HG02852 (cell line): ENCODE measurements around the gene PLEKHA6.

ENCODE experiments used
- ATAC-seq: cut with Tn5 transposase; IDR thresholded peaks from one replicate; pipeline ENCODE4 v1.9.1; 2021; ENCODE audit warnings: mild to moderate bottlenecking, moderate library complexity; ENCODE audit not compliant: unreplicated experiment

Gene PLEKHA6

GRCh38 chr1:204218552-204218951 lies 141.2 kb downstream of the PLEKHA6 start:
- no peak for ATAC-seq

- no peak for ATAC-seq
Measured at GRCh38 chr1:204217648-204218000, 142.1 kb downstream of the PLEKHA6 start.

GRCh38 chr1:204216880-204217647 lies 142.7 kb downstream of the PLEKHA6 start:
- no peak for ATAC-seq

GRCh38 chr1:204216236-204216635 lies 143.5 kb downstream of the PLEKHA6 start:
- ATAC-seq = no peak

GRCh38 chr1:204213668-204214662 lies 145.8 kb downstream of the PLEKHA6 start, which contains the start of gene GOLT1A:
Gene GOLT1A (minus strand): TSS chr1:204213988. CDS start chr1:204213906, 82 bp downstream.
- no peak for ATAC-seq

DNA sequence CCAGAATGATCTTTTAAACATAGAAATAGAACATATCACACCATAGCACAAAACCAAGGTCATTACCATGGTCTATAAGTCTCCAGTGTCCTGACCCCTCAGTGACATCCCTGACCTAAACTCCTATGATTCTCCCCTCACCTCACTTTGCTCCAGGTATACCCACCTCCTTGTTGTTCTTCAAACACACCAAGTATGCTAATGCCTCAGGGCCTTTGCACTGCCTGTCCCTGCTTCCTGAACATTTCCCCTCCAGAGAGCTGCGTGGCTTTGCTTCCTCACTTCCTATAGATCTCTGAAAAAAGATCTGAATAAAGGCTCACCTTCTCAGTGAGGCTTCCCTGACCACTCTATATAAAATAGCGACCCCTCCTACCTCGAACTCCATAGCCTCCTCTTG lies 147.0 kb downstream of the PLEKHA6 start:
- no peak for ATAC-seq

DNA sequence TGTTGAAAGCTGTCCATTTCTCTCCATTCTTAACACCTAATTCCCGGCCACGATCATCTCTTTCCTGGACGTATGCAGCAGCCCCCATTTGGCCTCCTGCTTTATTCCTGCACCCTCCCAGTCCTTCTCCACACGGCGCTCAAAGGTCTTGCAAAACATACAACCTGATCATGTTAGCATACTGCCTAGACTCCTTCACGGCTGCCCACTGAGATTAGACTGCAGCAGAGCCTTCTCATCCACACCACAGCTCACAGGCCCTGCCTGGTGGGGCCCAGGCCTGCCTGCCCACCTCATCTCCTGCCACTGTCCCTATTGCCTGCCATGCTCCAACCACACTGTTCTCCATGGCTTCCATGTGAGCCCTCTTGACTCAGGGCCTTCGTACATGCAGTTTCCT lies 148.7 kb downstream of the PLEKHA6 start:
- ATAC-seq = no peak

GRCh38 chr1:204207136-204207616 lies 152.6 kb downstream of the PLEKHA6 start:
- no peak for ATAC-seq

GRCh38 chr1:204206121-204206520 lies 153.6 kb downstream of the PLEKHA6 start:
- no peak for ATAC-seq

DNA sequence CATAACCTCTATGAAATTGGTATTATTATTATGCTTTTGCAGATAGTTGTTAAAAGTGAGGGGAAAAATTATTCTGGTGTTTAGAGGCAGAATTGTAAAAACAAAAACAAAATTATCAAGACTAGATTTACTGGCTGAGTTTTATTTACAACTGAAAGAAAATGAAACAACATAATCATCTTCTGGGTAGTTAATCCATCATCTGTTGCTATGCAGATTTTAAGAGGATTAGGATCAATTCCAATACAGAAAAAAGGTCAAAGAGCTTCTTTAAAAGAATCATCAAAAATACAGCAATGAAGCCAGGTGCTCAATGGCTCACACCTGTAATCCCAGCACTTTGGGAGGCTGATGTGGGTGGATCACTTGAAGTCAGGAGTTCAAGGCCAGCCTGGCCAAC lies 154.2 kb downstream of the PLEKHA6 start:
- ATAC-seq = no peak

DNA sequence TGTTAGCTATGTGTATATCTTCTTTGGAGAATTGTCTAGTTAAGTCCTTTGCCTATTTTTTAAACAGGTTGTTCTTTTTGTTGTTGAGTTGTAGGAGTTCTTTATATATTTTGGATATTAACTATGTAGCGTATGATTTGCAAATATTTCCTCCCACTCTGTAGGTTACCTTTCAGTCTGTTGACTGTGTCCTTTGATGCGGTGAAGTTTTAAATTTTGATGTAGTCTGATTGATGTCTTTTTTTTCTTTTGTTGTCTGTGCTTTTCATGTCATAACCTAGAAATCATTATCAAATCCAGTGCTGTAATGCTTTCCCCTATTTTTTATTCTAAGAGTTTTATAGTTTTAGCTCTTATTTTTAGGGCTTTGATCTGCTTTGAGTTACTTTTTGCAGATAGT lies 154.8 kb downstream of the PLEKHA6 start:
- no peak for ATAC-seq

DNA sequence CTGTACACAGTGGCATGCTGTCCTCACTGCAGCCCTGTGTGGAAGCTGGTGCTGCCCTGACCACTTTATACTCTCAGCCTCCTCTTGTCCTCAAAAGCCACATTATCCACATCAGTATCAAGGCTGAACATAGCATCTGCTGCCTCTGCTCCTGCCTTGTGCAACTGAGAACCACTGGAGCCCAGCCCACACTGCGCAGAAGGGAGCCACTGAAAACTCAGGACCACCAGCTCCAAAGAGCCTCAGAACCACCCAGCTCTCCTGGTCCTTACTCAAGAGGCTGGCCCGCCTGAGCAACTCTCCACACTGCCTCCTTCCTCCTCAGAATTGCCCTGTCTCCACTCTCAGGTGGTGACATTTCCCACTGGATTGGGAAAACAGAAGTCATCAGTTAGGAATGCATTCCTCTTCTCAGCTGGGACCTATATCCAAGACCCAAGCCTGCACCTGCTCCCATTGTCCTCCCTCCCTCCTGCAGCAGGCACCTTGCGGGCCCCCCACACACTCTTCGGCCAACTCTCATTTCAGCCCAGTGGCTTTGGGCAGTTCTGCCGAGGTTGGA lies 156.4 kb downstream of the PLEKHA6 start:
- ATAC-seq = no peak

DNA sequence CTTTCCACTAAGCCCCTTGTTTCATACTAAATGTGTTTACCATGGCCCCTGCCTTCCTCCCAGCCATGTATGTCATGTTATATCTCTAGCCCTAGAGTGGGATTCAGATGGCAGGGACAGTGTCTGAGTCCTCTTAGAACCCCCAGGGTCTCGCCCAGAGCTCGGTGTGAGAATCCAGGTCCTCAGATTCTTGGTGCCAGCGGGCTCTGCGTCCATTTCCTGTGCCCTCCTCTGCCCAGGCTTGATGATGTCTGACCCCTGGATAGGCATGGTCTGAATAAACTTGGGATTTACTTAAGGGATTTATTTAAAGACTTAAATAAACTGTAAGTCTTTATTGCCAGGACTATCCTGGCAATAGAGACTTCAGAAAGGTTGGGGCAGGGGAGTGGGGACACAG lies 157.2 kb downstream of the PLEKHA6 start:
- ATAC-seq = no peak

- ATAC-seq = no peak
Measured at GRCh38 chr1:204201348-204202040, 158.2 kb downstream of the PLEKHA6 start.

DNA sequence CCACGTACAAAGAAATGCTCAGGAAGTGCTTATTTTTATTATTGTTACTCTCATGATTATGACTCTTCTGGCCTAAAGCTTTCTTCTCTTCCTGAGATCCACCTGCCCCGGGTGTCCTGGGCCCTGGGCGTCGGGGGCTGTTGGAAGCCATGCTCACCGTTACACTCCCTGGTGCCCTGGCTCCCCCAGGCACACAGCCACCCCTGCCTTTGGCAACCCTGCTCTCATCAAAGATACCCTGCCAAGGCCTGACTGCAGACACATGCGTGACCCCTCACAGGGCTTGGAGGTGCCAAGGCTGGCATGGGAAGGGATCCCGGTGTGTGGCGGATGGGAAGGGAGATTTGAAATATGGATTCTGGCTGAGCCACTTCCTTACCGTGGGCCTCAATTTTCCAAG lies 160.2 kb downstream of the PLEKHA6 start:
- no peak for ATAC-seq

DNA sequence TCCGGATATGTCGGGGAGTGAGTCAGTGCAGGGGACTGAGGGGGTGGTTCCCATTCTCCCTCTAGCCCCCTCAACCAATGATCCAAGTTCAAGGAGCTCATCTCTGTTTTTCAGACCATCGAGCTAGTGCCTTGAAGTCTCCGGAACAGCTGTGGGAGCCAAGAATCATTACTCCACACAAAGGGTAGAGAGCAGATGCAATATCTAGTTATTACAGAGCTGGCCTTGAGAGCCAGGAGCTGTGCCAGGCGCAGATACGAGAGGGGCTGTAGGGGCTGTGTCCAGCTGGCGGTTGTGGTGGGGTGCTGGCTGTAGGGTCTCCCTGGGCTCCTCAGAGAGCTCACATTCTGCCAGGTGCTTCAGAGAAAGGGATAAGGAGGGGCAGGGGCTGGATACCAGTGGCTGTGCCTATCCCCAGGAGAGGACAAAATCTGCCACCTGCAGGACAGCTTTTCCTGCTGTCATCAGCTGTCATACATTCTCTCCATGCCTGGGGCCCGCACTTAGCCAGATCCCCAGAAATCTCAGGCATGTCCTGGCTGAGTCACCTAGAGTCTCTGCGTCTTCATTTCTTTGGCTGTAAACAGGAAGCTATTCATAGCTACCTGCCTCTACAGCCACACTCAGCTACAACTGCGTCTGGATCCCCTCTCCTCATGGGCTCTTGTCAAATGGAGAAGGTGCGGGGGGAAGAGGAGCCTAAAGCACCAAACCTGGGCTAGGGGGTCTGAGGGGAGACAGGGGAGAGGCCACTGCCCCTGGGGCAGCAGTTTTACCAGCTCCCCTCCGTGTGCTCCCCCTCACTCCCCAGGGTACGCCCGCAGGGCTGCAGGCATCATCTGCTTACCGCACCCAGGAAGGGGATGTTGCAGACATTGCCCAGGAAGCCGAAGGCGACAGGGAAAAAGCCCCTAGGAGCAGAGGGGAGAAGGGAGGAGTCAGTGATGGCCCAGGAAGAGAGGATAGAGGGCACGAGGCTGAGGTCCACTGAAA lies 161.1 kb downstream of the PLEKHA6 start:
- ATAC-seq = no peak

- no peak for ATAC-seq
Measured at GRCh38 chr1:204197068-204197467, 162.7 kb downstream of the PLEKHA6 start.

DNA sequence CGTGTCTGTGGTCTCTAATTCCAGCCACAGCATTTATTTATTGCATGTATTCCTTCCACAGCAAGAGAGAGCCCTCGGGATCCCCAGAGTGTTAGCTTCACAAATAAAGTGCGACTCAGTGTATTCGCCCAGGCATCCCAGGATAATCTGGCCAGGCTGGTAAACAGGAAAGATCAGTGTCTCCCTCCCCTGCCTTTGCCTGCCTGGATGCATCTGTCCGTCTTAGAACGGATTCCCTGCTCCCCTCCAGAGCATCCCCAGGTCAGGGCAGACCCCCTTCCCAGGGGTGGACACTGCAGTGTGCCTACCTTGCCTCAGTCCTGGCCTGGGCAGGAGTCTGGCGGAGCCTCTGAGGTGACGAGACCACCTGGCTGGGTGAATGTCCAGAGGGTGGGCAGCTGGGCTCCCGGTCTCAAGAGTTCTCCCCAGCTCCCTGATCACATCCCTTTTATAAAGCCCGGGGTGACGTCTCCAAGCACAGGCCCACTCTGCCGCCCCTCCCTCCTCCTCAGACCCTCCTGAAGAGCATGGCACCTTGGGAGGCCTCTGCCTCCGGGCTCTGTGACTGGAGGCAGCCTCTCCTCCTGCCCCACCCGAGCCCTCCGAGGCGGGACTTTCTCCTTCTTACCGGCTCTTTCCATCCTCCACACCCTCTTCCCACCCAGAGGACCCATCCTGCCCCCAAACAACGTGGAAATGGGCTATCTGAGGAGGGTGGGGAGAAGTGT lies 163.5 kb downstream of the PLEKHA6 start, which contains the start of gene KISS1:
Gene KISS1 (minus strand): TSS at position 424 of the 728 bp plus-strand sequence. CDS start 3,615 bp downstream, outside the sequence.
- ATAC-seq = no peak

- no peak for ATAC-seq
Measured at GRCh38 chr1:204194771-204195170, 165.0 kb downstream of the PLEKHA6 start.
